HepG2 (cell line): Measurements from ENCODE around the gene SCRN3. TPM values are rescaled to one million over a fixed set of nuclear protein-coding genes. Genes with fewer than 3 reads are reported as not detected.

ENCODE experiments used
- ATF7-NPFF ChIP-seq: sonication (generic); formaldehyde crosslinking; IDR thresholded peaks from 2 replicates; pipeline ENCODE4 v1.8.1; 2023; ENCODE audit warnings: mild to moderate bottlenecking, low read depth, missing genetic modification reagents, moderate library complexity
- CREB1 ChIP-seq, 2 experiments: fragments of 450-650 bp in 1 of 2; IDR thresholded peaks; 2 replicates each; pipeline ENCODE4 v1.6.1; 2016 to 2017; ENCODE audit warnings: control low read depth in 1 of 2, mild to moderate bottlenecking in 1 of 2, missing compliant biosample characterization in 1 of 2, missing genetic modification characterization in 1 of 2
- FOXA1 ChIP-seq, 2 experiments: fragments of 450-650 bp in 1 of 2; sonication (generic) in 1 of 2; formaldehyde crosslinking in 1 of 2; IDR thresholded peaks; 2 replicates each; pipeline versions ENCODE4 v1.4.0 to v1.6.1; 2016 to 2020; ENCODE audit warnings: missing genetic modification reagents in 1 of 2
- HHEX ChIP-seq: IDR thresholded peaks from 2 replicates; pipeline ENCODE4 v1.6.1; 2016; ENCODE audit warnings: control low read depth
- HNRNPLL ChIP-seq: fragments of 200-400 bp; formaldehyde crosslinking; IDR thresholded peaks from 2 replicates; pipeline ENCODE4 v1.6.1; 2017; ENCODE audit warnings: mild to moderate bottlenecking, low read depth, low read length; ENCODE audit not compliant: poor library complexity, severe bottlenecking
- PHB2 ChIP-seq: fragments of 450-650 bp; IDR thresholded peaks from 2 replicates; pipeline ENCODE4 v1.6.1; 2018; ENCODE audit not compliant: partially characterized antibody
- PITX1 ChIP-seq: sonication (generic); formaldehyde crosslinking; IDR thresholded peaks from 2 replicates; pipeline ENCODE4 v1.5.1; 2020; ENCODE audit warnings: mild to moderate bottlenecking, missing genetic modification reagents
- ZNF546 ChIP-seq: sonication (generic); formaldehyde crosslinking; conservative IDR thresholded peaks from 2 replicates; pipeline ENCODE4 v1.8.1; 2023; ENCODE audit warnings: mild to moderate bottlenecking, missing genetic modification reagents
- ZSCAN21 ChIP-seq: sonication (generic); formaldehyde crosslinking; IDR thresholded peaks from 2 replicates; pipeline ENCODE4 v1.8.0; 2022; ENCODE audit warnings: mild to moderate bottlenecking, missing genetic modification reagents, moderate library complexity, borderline replicate concordance
- polyA plus RNA-seq, 8 experiments: library from polyadenylated mRNA; depleted of rRNA in 3 of 8; stranded (reverse) in 7 of 8; unstranded in 1 of 8; fragments of >200 nt; fragmentation: Illumina TruSeq in 4 of 8; extraction: Trizol in 4 of 8; gene quantifications; 2 replicates each; pipeline versions ENCODE4 v1.2.1 to v1.2.3, GENCODE V29; 2011 to 2016; ENCODE audit warnings: low read depth in 4 of 8, missing spikeins in 1 of 8, mixed read lengths in 1 of 8; ENCODE audit not compliant: insufficient read depth in 1 of 8
- total RNA-seq, 5 experiments: library from RNA; depleted of rRNA; stranded (reverse); fragments of >200 nt; fragmentation: Illumina TruSeq; extraction: Trizol; gene quantifications; 2 replicates each; pipeline ENCODE4 v1.2.3, GENCODE V29; 2016; ENCODE audit warnings: low read depth in 1 of 5
- TF ChIP-seq, protein P1 (sequence below): sonication (generic); formaldehyde crosslinking; IDR thresholded peaks from 2 replicates; pipeline ENCODE4 v1.4.0; 2020; ENCODE audit warnings: missing genetic modification reagents, borderline replicate concordance
- TF ChIP-seq, protein P2 (sequence below): sonication (generic); formaldehyde crosslinking; IDR thresholded peaks from 2 replicates; pipeline ENCODE4 v1.5.0; 2020; ENCODE audit warnings: missing genetic modification reagents, mild to moderate bottlenecking, borderline replicate concordance
- TF ChIP-seq, protein P3 (sequence below): sonication (generic); formaldehyde crosslinking; IDR thresholded peaks from 2 replicates; pipeline ENCODE4 v1.8.0; 2022; ENCODE audit warnings: missing genetic modification reagents, low read depth, mild to moderate bottlenecking, borderline replicate concordance
- TF ChIP-seq, protein P4 (sequence below): sonication (generic); formaldehyde crosslinking; IDR thresholded peaks from 2 replicates; pipeline ENCODE4 v1.4.0; 2020; ENCODE audit warnings: missing genetic modification reagents, mild to moderate bottlenecking, borderline replicate concordance
- TF ChIP-seq, protein P5 (sequence below): sonication (generic); formaldehyde crosslinking; IDR thresholded peaks from 2 replicates; pipeline ENCODE4 v1.8.0; 2022; ENCODE audit warnings: mild to moderate bottlenecking, missing genetic modification reagents; ENCODE audit not compliant: insufficient replicate concordance
- TF ChIP-seq, protein P6 (sequence below): sonication (generic); formaldehyde crosslinking; IDR thresholded peaks from 2 replicates; pipeline ENCODE4 v1.5.1; 2020; ENCODE audit warnings: mild to moderate bottlenecking, missing genetic modification reagents

The SCRN3 gene
- total and polyA plus RNA-seq, 2 of the 13 experiments (the other 11 are each of a cell fraction or from before 2014, with no cell fraction given): 6.6 to 11.3 TPM

DNA sequence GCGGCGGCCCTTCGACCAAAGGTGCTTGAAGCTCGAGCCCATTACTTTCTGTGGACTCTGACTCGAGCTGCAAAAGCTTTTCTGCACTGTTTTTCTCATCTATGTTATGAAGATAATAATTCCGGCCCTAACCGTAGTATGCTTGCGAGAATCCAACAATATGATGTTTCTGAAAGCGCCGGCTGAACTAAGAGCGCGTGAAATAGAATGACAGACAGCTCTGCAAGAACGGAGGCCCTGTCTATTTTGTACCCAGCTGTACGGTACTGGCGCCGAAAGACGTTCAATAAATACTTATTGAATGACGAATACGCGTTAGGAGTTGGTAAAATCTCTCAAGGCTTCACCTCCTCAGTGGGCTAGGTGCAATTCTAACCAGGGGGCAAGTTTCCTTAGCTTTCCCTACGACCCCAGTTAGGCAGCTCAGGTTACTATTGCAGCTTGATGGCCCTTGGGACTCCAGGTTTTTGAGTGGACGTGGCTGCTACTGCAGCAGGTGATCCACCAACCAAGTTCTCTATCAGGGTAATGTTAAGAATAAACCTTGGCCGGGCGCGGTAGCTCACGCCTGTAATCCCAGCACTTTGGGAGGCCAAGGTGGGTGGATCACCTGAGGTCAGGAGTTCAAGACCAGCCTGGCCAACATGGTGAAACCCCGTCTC, 570 bp downstream of the SCRN3 start (continued):
- TF ChIP-seq, protein P1, sequence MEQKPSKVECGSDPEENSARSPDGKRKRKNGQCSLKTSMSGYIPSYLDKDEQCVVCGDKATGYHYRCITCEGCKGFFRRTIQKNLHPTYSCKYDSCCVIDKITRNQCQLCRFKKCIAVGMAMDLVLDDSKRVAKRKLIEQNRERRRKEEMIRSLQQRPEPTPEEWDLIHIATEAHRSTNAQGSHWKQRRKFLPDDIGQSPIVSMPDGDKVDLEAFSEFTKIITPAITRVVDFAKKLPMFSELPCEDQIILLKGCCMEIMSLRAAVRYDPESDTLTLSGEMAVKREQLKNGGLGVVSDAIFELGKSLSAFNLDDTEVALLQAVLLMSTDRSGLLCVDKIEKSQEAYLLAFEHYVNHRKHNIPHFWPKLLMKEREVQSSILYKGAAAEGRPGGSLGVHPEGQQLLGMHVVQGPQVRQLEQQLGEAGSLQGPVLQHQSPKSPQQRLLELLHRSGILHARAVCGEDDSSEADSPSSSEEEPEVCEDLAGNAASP (CRISPR knock-in tag): no peak
- TF ChIP-seq, protein P2, sequence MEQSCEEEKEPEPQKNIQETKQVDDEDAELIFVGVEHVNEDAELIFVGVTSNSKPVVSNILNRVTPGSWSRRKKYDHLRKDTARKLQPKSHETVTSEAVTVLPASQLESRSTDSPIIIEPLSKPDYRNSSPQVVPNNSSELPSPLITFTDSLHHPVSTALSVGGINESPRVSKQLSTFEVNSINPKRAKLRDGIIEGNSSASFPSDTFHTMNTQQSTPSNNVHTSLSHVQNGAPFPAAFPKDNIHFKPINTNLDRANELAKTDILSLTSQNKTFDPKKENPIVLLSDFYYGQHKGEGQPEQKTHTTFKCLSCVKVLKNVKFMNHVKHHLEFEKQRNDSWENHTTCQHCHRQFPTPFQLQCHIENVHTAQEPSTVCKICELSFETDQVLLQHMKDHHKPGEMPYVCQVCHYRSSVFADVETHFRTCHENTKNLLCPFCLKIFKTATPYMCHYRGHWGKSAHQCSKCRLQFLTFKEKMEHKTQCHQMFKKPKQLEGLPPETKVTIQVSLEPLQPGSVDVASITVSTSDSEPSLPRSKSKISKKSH (CRISPR knock-in tag): 0 out of 2 replicates have a peak, but pooled peaks have one; percentile 21
- TF ChIP-seq ZNF546 (CRISPR knock-in tag) (peak; percentile 66; the same call in 1 of the 2 replicates), PITX1 (CRISPR knock-in tag) (0 out of 2 replicates have a peak, but pooled peaks have one; percentile 20), HHEX (CRISPR knock-in tag) (no peak), CREB1 (IDR thresholded peaks at IDR 0.05) (no peak), CREB1 (CRISPR knock-in tag; IDR thresholded peaks at IDR 0.05) (no peak), ZSCAN21 (CRISPR knock-in tag) (0 out of 2 replicates have a peak, but pooled peaks have one; percentile 9), PHB2 (no peak), FOXA1 (IDR thresholded peaks at IDR 0.05) (no peak), FOXA1 (CRISPR knock-in tag; IDR thresholded peaks at IDR 0.05) (no peak), HNRNPLL (no peak), ATF7-NPFF (CRISPR knock-in tag) (no peak)
- TF ChIP-seq, protein P3, sequence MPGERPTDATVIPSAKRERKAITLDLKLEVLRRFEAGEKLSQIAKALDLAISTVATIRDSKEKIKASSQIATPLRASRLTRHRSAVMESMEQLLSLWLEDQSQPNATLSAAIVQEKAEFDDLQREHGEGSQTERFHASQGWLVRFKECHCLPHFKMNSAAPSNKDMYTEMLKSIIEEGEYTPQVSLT: peak; percentile 35; the same call in 1 of the 2 replicates
- TF ChIP-seq, protein P4, sequence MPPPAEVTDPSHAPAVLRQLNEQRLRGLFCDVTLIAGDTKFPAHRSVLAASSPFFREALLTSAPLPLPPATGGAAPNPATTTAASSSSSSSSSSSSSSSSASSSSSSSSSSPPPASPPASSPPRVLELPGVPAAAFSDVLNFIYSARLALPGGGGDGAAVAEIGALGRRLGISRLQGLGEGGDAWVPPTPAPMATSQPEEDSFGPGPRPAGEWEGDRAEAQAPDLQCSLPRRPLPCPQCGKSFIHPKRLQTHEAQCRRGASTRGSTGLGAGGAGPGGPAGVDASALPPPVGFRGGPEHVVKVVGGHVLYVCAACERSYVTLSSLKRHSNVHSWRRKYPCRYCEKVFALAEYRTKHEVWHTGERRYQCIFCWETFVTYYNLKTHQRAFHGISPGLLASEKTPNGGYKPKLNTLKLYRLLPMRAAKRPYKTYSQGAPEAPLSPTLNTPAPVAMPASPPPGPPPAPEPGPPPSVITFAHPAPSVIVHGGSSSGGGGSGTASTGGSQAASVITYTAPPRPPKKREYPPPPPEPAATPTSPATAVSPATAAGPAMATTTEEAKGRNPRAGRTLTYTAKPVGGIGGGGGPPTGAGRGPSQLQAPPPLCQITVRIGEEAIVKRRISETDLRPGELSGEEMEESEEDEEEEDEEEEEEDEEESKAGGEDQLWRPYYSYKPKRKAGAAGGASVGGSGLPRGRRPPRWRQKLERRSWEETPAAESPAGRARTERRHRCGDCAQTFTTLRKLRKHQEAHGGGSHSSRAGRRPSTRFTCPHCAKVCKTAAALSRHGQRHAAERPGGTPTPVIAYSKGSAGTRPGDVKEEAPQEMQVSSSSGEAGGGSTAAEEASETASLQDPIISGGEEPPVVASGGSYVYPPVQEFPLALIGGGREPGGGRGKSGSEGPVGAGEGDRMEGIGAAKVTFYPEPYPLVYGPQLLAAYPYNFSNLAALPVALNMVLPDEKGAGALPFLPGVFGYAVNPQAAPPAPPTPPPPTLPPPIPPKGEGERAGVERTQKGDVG (CRISPR knock-in tag): no peak; the same call in 1 of the 2 replicates
- TF ChIP-seq, protein P5, sequence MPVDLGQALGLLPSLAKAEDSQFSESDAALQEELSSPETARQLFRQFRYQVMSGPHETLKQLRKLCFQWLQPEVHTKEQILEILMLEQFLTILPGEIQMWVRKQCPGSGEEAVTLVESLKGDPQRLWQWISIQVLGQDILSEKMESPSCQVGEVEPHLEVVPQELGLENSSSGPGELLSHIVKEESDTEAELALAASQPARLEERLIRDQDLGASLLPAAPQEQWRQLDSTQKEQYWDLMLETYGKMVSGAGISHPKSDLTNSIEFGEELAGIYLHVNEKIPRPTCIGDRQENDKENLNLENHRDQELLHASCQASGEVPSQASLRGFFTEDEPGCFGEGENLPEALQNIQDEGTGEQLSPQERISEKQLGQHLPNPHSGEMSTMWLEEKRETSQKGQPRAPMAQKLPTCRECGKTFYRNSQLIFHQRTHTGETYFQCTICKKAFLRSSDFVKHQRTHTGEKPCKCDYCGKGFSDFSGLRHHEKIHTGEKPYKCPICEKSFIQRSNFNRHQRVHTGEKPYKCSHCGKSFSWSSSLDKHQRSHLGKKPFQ (CRISPR knock-in tag): peak; percentile 4
- TF ChIP-seq, protein P6, sequence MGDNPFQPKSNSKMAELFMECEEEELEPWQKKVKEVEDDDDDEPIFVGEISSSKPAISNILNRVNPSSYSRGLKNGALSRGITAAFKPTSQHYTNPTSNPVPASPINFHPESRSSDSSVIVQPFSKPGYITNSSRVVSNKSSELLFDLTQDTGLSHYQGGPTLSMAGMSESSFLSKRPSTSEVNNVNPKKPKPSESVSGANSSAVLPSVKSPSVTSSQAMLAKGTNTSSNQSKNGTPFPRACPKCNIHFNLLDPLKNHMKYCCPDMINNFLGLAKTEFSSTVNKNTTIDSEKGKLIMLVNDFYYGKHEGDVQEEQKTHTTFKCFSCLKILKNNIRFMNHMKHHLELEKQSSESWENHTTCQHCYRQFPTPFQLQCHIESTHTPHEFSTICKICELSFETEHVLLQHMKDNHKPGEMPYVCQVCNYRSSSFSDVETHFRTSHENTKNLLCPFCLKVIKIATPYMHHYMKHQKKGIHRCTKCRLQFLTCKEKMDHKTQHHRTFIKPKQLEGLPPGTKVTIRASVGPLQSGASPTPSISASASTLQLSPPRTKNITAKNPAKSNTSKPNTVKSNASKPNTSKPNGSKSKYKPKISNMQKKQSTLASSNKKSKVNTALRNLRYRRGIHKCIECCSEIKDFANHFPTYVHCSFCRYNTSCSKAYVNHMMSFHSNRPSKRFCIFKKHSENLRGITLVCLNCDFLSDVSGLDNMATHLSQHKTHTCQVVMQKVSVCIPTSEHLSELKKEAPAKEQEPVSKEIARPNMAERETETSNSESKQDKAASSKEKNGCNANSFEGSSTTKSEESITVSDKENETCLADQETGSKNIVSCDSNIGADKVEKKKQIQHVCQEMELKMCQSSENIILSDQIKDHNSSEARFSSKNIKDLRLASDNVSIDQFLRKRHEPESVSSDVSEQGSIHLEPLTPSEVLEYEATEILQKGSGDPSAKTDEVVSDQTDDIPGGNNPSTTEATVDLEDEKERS (CRISPR knock-in tag): 0 out of 2 replicates have a peak, but pooled peaks have one; percentile 14
